ENCODE results near the gene GOLGA3. TPM values are rescaled to one million over a fixed set of nuclear protein-coding genes. Genes with fewer than 3 reads are reported as not detected.

The GOLGA3 gene
- total and polyA plus RNA-seq, 12 donors, result 11.7 to 83.5 (median 48.0) TPM

DNA sequence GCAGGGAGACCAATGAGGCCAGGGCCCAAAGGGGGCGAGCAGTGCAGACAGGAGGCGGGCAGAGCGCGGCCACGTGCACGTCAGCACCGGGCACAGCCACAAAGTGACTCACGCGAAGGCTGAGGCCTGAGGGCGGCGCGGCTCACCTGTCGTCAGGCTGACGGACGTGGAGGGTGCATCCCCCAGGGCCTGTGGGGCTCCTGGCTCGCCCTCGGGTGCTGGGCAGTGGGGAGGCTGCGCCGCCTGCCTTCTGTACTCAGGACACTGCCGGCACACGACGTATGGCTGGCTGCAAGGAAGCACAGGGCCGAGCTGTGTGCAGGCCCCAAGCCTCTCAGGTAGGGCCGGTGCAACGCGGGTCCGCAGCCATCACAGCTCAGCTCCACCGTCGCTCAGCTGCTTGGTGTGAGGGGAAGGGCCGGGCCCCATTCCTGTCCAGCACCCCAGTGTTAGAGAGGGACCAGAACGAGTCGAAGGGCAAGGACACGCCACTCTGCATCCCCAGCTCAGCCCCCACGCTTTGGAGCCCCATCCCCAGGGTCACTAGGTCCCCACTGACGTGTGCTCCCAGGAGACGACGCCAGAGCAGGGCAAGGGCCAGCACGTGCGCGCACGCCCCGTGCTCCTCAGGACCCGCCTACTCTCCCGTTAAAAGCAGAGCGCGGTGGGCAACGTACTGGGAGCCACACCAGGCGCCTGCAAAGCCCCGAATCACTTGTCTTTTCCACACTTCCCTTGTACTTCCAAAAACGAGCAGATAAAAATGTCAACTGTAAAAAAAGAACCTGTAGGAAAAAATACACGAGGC lies 24.8 kb upstream of the GOLGA3 start:
- peaks cover 0 to 83% of the 10 kb centered on the region in 2 donors for H3K36me3 ChIP-seq (replicated peaks in 1 of 2)
- no peaks in the 10 kb centered on the region for H3K9me3 ChIP-seq (replicated peaks in 1 of 3)
- no peaks in the 10 kb centered on the region for H3K4me1 ChIP-seq (replicated peaks in 1 of 2)
- intact Hi-C loops (cut with DNase I), result no loop called here
- H3K4me3 ChIP-seq, result no peak overlapping the region
- no peak overlapping the region for H3K27ac ChIP-seq
- WGBS, 4 donors, result 93 to 94% (median 94%) methylated on average over 38 to 51 of the region's 51 CpGs
- H3K27me3 ChIP-seq, result no peaks in the 10 kb centered on the region
- no peak for DNase-seq
- TF ChIP-seq POLR2A (IDR thresholded peaks at IDR 0.05), result no peak
- TF ChIP-seq, protein P1, sequence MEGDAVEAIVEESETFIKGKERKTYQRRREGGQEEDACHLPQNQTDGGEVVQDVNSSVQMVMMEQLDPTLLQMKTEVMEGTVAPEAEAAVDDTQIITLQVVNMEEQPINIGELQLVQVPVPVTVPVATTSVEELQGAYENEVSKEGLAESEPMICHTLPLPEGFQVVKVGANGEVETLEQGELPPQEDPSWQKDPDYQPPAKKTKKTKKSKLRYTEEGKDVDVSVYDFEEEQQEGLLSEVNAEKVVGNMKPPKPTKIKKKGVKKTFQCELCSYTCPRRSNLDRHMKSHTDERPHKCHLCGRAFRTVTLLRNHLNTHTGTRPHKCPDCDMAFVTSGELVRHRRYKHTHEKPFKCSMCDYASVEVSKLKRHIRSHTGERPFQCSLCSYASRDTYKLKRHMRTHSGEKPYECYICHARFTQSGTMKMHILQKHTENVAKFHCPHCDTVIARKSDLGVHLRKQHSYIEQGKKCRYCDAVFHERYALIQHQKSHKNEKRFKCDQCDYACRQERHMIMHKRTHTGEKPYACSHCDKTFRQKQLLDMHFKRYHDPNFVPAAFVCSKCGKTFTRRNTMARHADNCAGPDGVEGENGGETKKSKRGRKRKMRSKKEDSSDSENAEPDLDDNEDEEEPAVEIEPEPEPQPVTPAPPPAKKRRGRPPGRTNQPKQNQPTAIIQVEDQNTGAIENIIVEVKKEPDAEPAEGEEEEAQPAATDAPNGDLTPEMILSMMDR (IDR thresholded peaks at IDR 0.05), result no peak

DNA sequence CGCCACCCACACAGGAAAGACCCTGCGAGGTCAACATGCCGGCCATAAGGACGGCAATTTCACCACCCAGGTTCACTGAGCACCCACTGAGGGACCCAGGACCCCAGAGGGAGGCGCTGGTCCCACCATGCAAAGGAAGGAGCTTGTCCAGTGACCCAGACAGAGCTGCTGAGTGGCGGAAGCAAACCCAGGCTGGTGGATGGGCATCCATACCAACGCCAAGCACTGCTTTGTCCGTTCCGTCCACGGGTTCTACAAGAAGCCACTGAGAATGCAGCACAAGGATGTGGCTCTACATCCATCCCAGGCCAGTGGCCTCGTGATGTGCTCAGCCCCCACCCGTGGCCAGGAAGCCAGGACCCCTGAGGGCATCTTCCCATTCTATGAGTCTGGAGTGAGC lies 23.8 kb upstream of the GOLGA3 start:
- no peak for DNase-seq
- H3K4me1 ChIP-seq (replicated peaks in 1 of 2), result no peaks in the 10 kb centered on the region
- no peaks in the 10 kb centered on the region for H3K27me3 ChIP-seq
- intact Hi-C loops (cut with DNase I), result no loop called here
- no peak overlapping the region for H3K4me3 ChIP-seq
- WGBS, 4 donors, result 96 to 100% (median 98%) methylated on average over 7 to 12 of the region's 12 CpGs
- H3K27ac ChIP-seq, result no peak overlapping the region
- H3K36me3 ChIP-seq (replicated peaks in 1 of 2), result peaks cover 0 to 83% of the 10 kb centered on the region in 2 donors
- no peaks in the 10 kb centered on the region for H3K9me3 ChIP-seq (replicated peaks in 1 of 3)
- TF ChIP-seq, protein P1 (IDR thresholded peaks at IDR 0.05), result no peak
- no peak for TF ChIP-seq POLR2A (IDR thresholded peaks at IDR 0.05)

DNA sequence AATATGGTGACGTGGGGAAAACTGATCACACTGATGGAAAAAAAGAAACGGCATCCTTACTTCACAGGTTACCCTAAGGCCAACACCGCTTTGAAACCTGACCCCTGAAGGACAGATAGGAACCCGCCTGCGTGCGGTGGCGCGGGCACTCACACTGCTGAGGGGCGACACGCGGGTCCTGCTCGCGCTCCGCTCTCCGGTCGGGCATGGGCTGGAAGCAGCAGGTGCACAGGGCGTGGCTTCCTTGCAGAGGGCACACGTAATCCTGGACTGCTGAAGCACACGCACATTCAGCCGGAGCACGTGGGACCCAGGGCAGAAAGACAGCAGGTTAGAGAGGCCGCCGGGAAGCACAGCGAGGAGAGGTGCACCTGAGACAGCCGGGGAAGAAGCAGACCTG lies 22.8 kb upstream of the GOLGA3 start:
- Histone ChIP-seq H3K36me3 (replicated peaks in 1 of 2) (peaks cover 0 to 87% of the 10 kb centered on the region in 2 donors), H3K9me3 (replicated peaks in 1 of 3) (no peaks in the 10 kb centered on the region), H3K27ac (no peak overlapping the region), H3K4me1 (replicated peaks in 1 of 2) (no peaks in the 10 kb centered on the region), H3K27me3 (no peaks in the 10 kb centered on the region), H3K4me3 (no peak overlapping the region)
- TF ChIP-seq, protein P1 (IDR thresholded peaks at IDR 0.05), result no peak
- TF ChIP-seq POLR2A (IDR thresholded peaks at IDR 0.05), result no peak
- intact Hi-C loops (cut with DNase I), result no loop called here
- 90 to 97% (median 94%) methylated on average over 25 of the region's 25 CpGs for WGBS, 4 donors
- DNase-seq, result no peak

DNA sequence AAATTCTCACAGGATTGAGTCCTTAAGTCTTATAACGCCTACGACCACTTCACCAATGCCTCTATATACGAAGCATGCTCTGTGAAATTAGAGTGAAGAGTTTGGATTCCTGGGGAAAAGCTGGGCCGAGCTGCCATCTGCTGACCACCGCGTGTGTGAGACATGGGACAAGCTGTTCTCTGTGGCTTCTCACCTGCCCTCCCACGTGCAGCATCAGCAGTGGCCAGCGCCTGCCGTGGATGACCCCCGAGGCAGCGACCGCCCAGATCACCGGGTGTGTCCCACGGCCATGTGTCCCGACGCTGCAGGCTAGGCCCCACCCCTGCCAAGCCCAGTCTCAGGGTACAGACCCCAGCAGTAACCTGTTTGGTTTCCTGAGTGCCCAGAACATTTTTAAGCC lies 21.6 kb upstream of the GOLGA3 start:
- Histone ChIP-seq H3K4me3 (no peak overlapping the region), H3K4me1 (replicated peaks in 1 of 2) (no peaks in the 10 kb centered on the region), H3K27me3 (no peaks in the 10 kb centered on the region), H3K9me3 (replicated peaks in 1 of 3) (no peaks in the 10 kb centered on the region), H3K36me3 (replicated peaks in 1 of 2) (peaks cover 0 to 82% of the 10 kb centered on the region in 2 donors), H3K27ac (no peak overlapping the region)
- no peak for TF ChIP-seq POLR2A (IDR thresholded peaks at IDR 0.05)
- TF ChIP-seq, protein P1 (IDR thresholded peaks at IDR 0.05), result no peak
- DNase-seq, result no peak
- intact Hi-C loops (cut with DNase I), result no loop called here
- WGBS, 4 donors, result 89 to 95% (median 89%) methylated on average over 7 to 16 of the region's 16 CpGs
